Activated gamma-delta T cell treated with Interleukin-2 at 50 U/mL for 16 hours (primary cell): ENCODE measurements around the gene CHCHD3.
"Not testable (repeated sequence)": the region's sequence is repeated elsewhere in the genome, so short reads cannot be mapped to it uniquely, and the experiment has no call there.

Source experiments
- DNase-seq: peaks from one replicate; pipeline ENCODE4 v3.0.0-alpha.2; 2020

The CHCHD3 gene

GRCh38 chr7:132999845-133000244 is 82.0 kb downstream of the CHCHD3 start:
- DNase-seq: no peak

GRCh38 chr7:132998763-132999162 is 83.1 kb downstream of the CHCHD3 start:
- no peak for DNase-seq

- no peak for DNase-seq
These were observed 84.4 kb downstream of the CHCHD3 start for GRCh38 chr7:132997505-132997904.

GRCh38 chr7:132996581-132997242 is 85.2 kb downstream of the CHCHD3 start:
- DNase-seq: no peak

- DNase-seq: no peak
These were observed 88.4 kb downstream of the CHCHD3 start for GRCh38 chr7:132993377-132994013.

- DNase-seq: no peak
These were observed 90.0 kb downstream of the CHCHD3 start for GRCh38 chr7:132991615-132992587.

GRCh38 chr7:132988117-132988516 is 93.8 kb downstream of the CHCHD3 start:
- no peak for DNase-seq

- DNase-seq: no peak
These were observed 101.5 kb downstream of the CHCHD3 start for GRCh38 chr7:132980402-132980801.

GRCh38 chr7:132979524-132979923 is 102.4 kb downstream of the CHCHD3 start:
- DNase-seq: no peak

- no peak for DNase-seq
These were observed 104.7 kb downstream of the CHCHD3 start for GRCh38 chr7:132977234-132977633.

GRCh38 chr7:132972745-132973144 is 109.1 kb downstream of the CHCHD3 start:
- no peak for DNase-seq

- no peak for DNase-seq
These were observed 111.6 kb downstream of the CHCHD3 start for GRCh38 chr7:132970257-132970656.

- no peak for DNase-seq
These were observed 112.4 kb downstream of the CHCHD3 start for GRCh38 chr7:132969520-132969919.

GRCh38 chr7:132967470-132967848 is 114.4 kb downstream of the CHCHD3 start:
- not testable (repeated sequence) for DNase-seq

- no peak for DNase-seq
These were observed 115.0 kb downstream of the CHCHD3 start for GRCh38 chr7:132966754-132967469.

- DNase-seq: no peak
These were observed 115.9 kb downstream of the CHCHD3 start for GRCh38 chr7:132965951-132966350.

GRCh38 chr7:132964876-132965275 is 117.0 kb downstream of the CHCHD3 start:
- no peak for DNase-seq

- DNase-seq: no peak
These were observed 122.0 kb downstream of the CHCHD3 start for GRCh38 chr7:132959891-132960290.

GRCh38 chr7:132956556-132956955 is 125.3 kb downstream of the CHCHD3 start:
- DNase-seq: no peak

- no peak for DNase-seq
These were observed 128.4 kb downstream of the CHCHD3 start for GRCh38 chr7:132953468-132953867.

- no peak for DNase-seq
These were observed 131.2 kb downstream of the CHCHD3 start for GRCh38 chr7:132950725-132951124.

GRCh38 chr7:132947011-132947410 is 134.9 kb downstream of the CHCHD3 start:
- no peak for DNase-seq

GRCh38 chr7:132944774-132945173 is 137.1 kb downstream of the CHCHD3 start:
- DNase-seq: no peak
